ENCODE data around the gene SPDYE4.

- no peak for TF ChIP-seq CTCF (conservative IDR thresholded peaks at IDR 0.05; ENCODE audit: low read length)
- no peak for TF ChIP-seq EZH2phosphoT487 (IDR thresholded peaks at IDR 0.05; ENCODE audit: borderline replicate concordance, low read depth, low read length)
Measured at GRCh38 chr17:8725881-8726876, 32.2 kb downstream of the SPDYE4 start.

All from OCI-LY7 (cell line).